BLaER1 treated with 17β-estradiol and CSF1 and Interleukin-3, amounts not matched to agents 10 nM and 100 nM (cell line): ENCODE results near the gene CUZD1.
A peak's percentile ranks its signal among the peaks of the same experiment; 100 is the strongest.

Source experiments
- H3K27ac ChIP-seq, 11 experiments: shearing (Covaris generic); formaldehyde crosslinking; 2 replicates each; pipeline ENCODE4 v1.8.1; 2022
- H3K27me3 ChIP-seq, 11 experiments: shearing (Covaris generic); formaldehyde crosslinking; 2 replicates each; pipeline ENCODE4 v1.8.1; 2022
- H3K36me3 ChIP-seq, 11 experiments: shearing (Covaris generic); formaldehyde crosslinking; 2 replicates each; pipeline ENCODE4 v1.8.1; 2022
- H3K4me1 ChIP-seq, 10 experiments: shearing (Covaris generic); formaldehyde crosslinking; 2 replicates each; pipeline ENCODE4 v1.8.1; 2022
- H3K4me2 ChIP-seq, 11 experiments: shearing (Covaris generic); formaldehyde crosslinking; 2 replicates each; pipeline ENCODE4 v1.8.1; 2022
- H3K4me3 ChIP-seq, 10 experiments: shearing (Covaris generic); formaldehyde crosslinking; 2 replicates each; pipeline ENCODE4 v1.8.1; 2022
- H3K9ac ChIP-seq, 11 experiments: shearing (Covaris generic); formaldehyde crosslinking; 2 replicates each; pipeline ENCODE4 v1.8.1; 2022
- H3K9me3 ChIP-seq, 11 experiments: shearing (Covaris generic); formaldehyde crosslinking; replicated peaks in 1 of 11; 2 replicates each; pipeline ENCODE4 v1.8.1; 2022
- H4K20me1 ChIP-seq, 11 experiments: shearing (Covaris generic); formaldehyde crosslinking; 2 replicates each; pipeline ENCODE4 v1.8.1; 2022
- Cebpa-rat ChIP-seq, 11 experiments: shearing (Covaris generic); IDR thresholded peaks; 2 replicates each; pipeline ENCODE4 v1.8.1; 2022

Gene CUZD1, protein sequence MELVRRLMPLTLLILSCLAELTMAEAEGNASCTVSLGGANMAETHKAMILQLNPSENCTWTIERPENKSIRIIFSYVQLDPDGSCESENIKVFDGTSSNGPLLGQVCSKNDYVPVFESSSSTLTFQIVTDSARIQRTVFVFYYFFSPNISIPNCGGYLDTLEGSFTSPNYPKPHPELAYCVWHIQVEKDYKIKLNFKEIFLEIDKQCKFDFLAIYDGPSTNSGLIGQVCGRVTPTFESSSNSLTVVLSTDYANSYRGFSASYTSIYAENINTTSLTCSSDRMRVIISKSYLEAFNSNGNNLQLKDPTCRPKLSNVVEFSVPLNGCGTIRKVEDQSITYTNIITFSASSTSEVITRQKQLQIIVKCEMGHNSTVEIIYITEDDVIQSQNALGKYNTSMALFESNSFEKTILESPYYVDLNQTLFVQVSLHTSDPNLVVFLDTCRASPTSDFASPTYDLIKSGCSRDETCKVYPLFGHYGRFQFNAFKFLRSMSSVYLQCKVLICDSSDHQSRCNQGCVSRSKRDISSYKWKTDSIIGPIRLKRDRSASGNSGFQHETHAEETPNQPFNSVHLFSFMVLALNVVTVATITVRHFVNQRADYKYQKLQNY

DNA sequence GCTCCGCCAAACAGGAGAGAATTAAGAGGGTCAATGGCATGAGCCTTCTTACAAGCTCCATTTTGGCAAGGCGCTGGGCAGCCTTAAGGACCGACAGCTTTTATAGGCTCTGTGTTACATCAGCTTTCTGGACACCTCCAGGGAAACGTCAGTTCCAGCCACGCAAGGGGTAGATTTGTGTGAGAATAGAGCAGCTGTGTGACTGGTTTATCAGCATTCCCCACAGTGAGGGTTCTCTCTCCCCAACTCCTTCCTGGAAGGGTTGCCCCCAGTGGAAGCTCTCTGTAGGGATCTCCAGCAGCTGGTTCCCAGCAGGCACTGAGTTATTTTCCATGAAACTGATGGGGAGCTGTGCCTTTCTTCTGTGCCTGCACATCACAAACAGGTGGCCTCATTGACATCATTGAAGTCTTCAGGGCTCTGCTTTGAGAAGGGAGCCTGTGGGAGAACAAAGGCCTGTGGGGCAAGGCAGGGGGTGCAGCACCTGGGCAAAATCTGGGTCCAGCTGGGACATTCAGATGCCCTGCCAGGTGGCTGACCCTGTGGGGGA lies at the start of gene CUZD1:
CUZD1 (minus strand) TSS at position 75 of the 550 bp plus-strand sequence; CDS start at position 61, 14 bp downstream.
- peaks cover 0 to 3% (median 0%) of the 10 kb centered on the region in 11 experiments; a peak in 1 of 22 replicates for H3K36me3 ChIP-seq
- H3K9ac ChIP-seq: no peak within 1 kb of the TSS
- no peak for TF ChIP-seq Cebpa-rat (IDR thresholded peaks at IDR 0.05)
- H3K27ac ChIP-seq: peak within 1 kb of the TSS in 4 of 11 experiments; percentile 71 to 80 (median 74); a peak in 7 of 22 replicates
- H4K20me1 ChIP-seq: no peaks in the 10 kb centered on the region
- peak within 1 kb of the TSS in 1 of 10 experiments; percentile 6; a peak in 1 of 20 replicates for H3K4me3 ChIP-seq
- H3K27me3 ChIP-seq: no peaks in the 10 kb centered on the region
- H3K4me2 ChIP-seq: peak within 1 kb of the TSS in 9 of 11 experiments; percentile 54 to 88 (median 78); a peak in 15 of 22 replicates
- H3K4me1 ChIP-seq: peaks cover 13 to 55% (median 53%) of the 10 kb centered on the region in 10 experiments
- peaks cover 13 to 44% (median 26%) of the 10 kb centered on the region in 11 experiments; a peak in 21 of 22 replicates for H3K9me3 ChIP-seq

DNA sequence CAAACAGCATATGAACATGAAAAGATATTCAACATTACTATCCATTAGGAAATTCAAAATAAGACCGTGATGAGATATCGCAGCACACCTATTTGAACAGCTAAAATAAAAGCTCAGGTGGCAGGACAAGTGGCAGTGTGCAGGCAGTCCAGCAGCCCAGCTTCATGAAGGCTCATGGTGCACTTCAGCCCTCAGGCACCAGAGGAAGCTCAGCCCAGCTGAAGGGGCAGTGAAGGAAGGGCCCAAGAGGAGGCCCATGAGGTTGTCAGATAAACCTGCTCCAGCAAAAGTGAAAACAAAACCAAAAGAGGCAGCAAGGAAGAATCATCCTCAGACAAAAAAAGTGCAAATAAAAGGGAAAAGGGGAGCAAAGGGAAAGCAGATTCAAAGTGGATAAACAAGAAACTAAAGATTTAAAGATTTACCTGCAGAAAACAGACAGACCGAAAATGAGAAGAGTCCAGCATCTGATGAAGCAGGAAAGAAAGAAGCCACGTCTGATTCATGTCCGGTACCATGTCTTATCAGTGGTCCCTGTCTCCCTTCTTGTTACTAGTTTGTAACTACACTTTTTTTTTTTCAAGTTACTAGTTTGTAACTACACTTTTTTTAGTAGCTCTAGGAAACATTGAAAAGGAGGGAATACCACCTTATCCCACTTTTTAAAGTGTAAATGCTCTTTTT lies 48.7 kb upstream of the CUZD1 start:
- Histone ChIP-seq H3K9ac (no peak overlapping the region), H3K4me2 (no peak overlapping the region), H3K4me3 (no peak overlapping the region), H3K9me3 (0 out of 22 replicates have a peak, but pooled peaks cover 0 to 4% (median 0%) of the 10 kb centered on the region in 11 experiments), H3K36me3 (no peaks in the 10 kb centered on the region), H3K27ac (no peak overlapping the region), H3K27me3 (no peaks in the 10 kb centered on the region), H4K20me1 (no peaks in the 10 kb centered on the region), H3K4me1 (no peaks in the 10 kb centered on the region)
- TF ChIP-seq Cebpa-rat (IDR thresholded peaks at IDR 0.05): no peak

DNA sequence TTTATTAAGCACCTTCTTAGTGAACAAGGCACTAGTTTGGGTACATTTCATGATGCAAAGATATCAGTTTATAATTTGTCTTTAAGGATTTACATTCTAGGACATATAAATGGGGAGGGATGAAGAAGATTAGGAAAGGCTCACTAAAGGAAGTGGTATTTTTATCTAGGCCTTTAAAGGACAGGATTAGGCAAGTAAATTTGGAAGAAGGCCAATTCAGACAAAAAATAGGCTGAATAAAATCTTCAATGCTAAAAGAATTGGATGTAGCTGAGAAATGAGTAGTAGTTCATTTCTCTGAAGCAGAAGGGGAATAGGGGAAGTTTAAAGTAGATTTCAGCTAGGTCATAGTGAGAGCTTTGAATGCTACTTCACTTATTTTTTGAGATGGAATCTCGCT lies 38.5 kb upstream of the CUZD1 start:
- Histone ChIP-seq H4K20me1 (no peaks in the 10 kb centered on the region), H3K36me3 (no peaks in the 10 kb centered on the region), H3K27ac (no peak overlapping the region), H3K27me3 (no peaks in the 10 kb centered on the region), H3K4me2 (peak overlapping the region in 1 of 11 experiments; percentile 18; a peak in 1 of 22 replicates), H3K4me3 (no peak overlapping the region), H3K9ac (no peak overlapping the region), H3K9me3 (peaks cover 8 to 13% (median 10%) of the 10 kb centered on the region in 11 experiments; a peak in 21 of 22 replicates), H3K4me1 (peaks cover 0 to 8% (median 0%) of the 10 kb centered on the region in 10 experiments; a peak in 3 of 20 replicates)
- no peak for TF ChIP-seq Cebpa-rat (IDR thresholded peaks at IDR 0.05)

DNA sequence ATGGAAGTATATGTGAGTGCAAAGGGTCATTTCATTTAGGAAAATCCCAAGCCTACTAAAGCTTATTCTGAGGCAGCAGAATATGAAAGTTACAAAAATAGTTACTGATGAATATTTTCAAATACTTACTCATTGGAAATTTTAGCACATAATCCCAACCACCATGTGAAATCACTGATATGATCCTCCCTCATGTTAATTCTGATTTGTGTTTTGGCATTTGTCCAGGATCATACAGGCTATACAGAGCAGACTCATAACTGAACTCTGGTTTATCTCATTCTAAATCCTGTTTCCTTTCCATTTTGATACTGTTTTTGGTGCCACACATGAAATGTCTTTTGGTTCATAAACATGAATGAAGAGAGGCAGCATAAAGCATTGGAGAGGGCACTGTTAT lies 37.1 kb upstream of the CUZD1 start:
- no peak for TF ChIP-seq Cebpa-rat (IDR thresholded peaks at IDR 0.05)
- H3K27me3 ChIP-seq: no peaks in the 10 kb centered on the region
- H3K4me1 ChIP-seq: peaks cover 0 to 8% (median 0%) of the 10 kb centered on the region in 10 experiments; a peak in 3 of 20 replicates
- no peak overlapping the region; a peak in 1 of 22 replicates for H3K4me2 ChIP-seq
- H3K27ac ChIP-seq: no peak overlapping the region
- no peak overlapping the region for H3K4me3 ChIP-seq
- no peak overlapping the region for H3K9ac ChIP-seq
- no peaks in the 10 kb centered on the region for H4K20me1 ChIP-seq
- H3K36me3 ChIP-seq: no peaks in the 10 kb centered on the region
- peaks cover 10 to 16% (median 14%) of the 10 kb centered on the region in 11 experiments; a peak in 21 of 22 replicates for H3K9me3 ChIP-seq

DNA sequence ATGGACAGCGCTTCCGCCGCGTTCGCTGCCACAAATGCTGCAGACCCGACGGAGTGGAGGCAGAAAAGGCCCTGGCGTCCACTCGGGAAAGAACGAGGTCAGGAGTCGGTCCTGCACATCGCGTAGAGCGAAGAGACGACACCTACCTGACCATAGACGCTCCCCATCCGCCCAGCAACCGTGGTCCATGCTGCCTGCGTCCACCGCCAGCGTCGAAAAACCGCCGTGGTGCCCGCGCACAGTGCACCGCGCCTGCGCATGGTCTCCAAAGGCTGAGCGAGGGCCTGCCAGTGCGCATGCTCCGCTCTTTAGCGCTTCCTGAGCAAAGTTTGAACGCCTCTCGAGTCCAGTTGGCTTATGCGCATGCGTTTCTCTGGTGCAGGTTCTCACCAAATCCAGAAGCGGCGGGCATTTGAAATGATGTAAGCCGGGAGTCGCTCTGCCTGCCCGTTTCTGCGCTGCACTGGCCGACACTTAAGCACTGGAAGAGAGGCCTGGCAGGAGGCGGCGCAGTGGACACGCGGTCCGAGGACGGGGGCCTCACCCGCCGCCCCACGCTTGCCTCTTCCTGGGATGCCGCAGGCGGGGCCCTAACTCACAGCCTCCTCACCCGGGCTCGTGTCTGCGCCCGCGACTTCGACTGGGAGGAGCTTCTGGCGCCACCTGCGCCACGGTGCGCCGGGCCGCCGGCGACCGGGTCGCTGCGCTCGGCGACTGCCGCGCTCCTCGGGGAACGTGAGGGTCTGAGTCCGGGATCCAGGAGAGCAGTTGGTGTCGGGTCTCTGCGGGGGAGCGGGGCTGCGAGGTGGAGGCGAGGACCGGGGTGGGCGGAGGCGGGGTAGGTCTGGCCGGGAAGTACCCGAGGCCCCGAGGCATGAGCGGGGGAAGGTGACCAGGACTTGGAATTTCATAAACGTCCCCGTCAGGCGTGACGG lies 33.9 kb upstream of the CUZD1 start, which contains the start of gene FAM24B:
FAM24B (minus strand) TSS at position 243 of the 935 bp plus-strand sequence. CDS start 29,066 bp downstream, outside the sequence.
- Histone ChIP-seq H3K36me3 (no peaks in the 10 kb centered on the region), H3K27me3 (no peaks in the 10 kb centered on the region), H3K4me3 (no peak within 1 kb of the TSS), H3K9me3 (peaks cover 10 to 21% (median 14%) of the 10 kb centered on the region in 11 experiments; a peak in 21 of 22 replicates), H3K9ac (no peak within 1 kb of the TSS), H3K4me2 (no peak within 1 kb of the TSS), H4K20me1 (no peaks in the 10 kb centered on the region), H3K27ac (no peak within 1 kb of the TSS), H3K4me1 (peaks cover 0 to 6% (median 0%) of the 10 kb centered on the region in 10 experiments; a peak in 3 of 20 replicates)
- TF ChIP-seq Cebpa-rat (IDR thresholded peaks at IDR 0.05): no peak

DNA sequence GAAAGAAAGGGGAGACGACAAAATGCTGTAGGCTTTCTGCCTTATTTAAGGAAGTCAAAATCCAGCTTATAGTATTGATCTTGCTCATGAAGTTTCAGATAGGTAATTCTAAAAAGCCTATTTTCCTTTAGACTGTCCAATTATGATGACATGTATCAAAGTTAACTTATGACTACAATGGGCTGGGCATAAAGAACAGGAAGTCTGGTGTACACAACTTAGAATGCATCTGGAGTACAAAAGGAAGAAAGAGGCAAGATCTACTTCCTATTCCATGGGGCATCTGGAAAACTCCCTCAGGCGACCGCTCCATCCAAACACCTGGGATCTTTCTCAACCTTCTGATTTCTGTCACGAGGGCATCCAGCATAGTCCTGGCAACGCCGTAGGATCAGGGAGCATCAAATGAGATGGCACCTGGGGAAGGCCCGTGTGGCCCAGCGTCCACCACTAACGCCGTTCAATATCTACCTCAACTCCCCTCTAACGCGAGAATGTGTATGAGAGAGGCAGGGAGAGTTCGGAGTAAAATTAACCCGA lies 33.2 kb upstream of the CUZD1 start:
- H3K27me3 ChIP-seq: no peaks in the 10 kb centered on the region
- no peaks in the 10 kb centered on the region for H4K20me1 ChIP-seq
- H3K4me2 ChIP-seq: no peak overlapping the region
- no peak overlapping the region for H3K27ac ChIP-seq
- no peak for TF ChIP-seq Cebpa-rat (IDR thresholded peaks at IDR 0.05)
- no peaks in the 10 kb centered on the region for H3K36me3 ChIP-seq
- no peak overlapping the region for H3K4me3 ChIP-seq
- H3K9me3 ChIP-seq: peaks cover 10 to 21% (median 14%) of the 10 kb centered on the region in 11 experiments; a peak in 21 of 22 replicates
- no peak overlapping the region for H3K9ac ChIP-seq
- peaks cover 0 to 6% (median 0%) of the 10 kb centered on the region in 10 experiments; a peak in 2 of 20 replicates for H3K4me1 ChIP-seq

DNA sequence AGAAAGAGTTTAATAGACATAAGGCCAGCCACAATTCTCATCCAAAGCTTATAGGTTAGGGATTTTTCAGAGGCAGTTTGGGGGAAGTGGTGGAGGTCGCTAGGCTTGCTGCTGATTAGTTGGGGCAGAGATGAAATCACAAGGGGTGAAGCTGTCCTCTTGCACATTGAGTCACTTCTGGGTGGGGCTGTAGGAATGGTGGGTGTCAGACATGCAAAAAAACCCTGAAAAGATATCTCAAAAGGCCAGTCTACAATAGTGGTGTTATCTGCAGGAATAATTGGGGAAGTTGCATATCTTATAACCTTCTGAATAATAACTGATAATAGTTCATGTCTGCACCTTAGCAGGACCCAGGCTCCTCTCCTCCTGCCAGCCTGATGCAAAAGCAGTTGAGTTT lies 31.6 kb upstream of the CUZD1 start:
- Histone ChIP-seq H3K4me3 (no peak overlapping the region), H3K9me3 (peaks cover 10 to 21% (median 14%) of the 10 kb centered on the region in 11 experiments; a peak in 21 of 22 replicates), H3K36me3 (no peaks in the 10 kb centered on the region), H3K4me2 (no peak overlapping the region), H4K20me1 (no peaks in the 10 kb centered on the region), H3K9ac (no peak overlapping the region), H3K27me3 (no peaks in the 10 kb centered on the region), H3K27ac (no peak overlapping the region), H3K4me1 (no peaks in the 10 kb centered on the region)
- TF ChIP-seq Cebpa-rat (IDR thresholded peaks at IDR 0.05): no peak
